ENCODE measurements around the gene ZNF385A.
A peak's percentile ranks its signal among the peaks of the same experiment; 100 is the strongest.

The ZNF385A gene

GRCh38 chr12:54324617-54325441 is 59.7 kb downstream of the ZNF385A start, which contains the start of gene COPZ1:
Gene COPZ1, plus strand, starts transcription at chr12:54325131. Its CDS starts 33 bp downstream, at chr12:54325164.
- ATAC-seq (replicated peaks) = peak; percentile 95
- Mint-ChIP-seq H3K9me3 (no peaks in the 10 kb centered on the region), H3K27me3 (no peaks in the 10 kb centered on the region), H3K27ac (peak within 1 kb of the TSS; percentile 98), H3K36me3 (ENCODE audit: insufficient read depth) (peaks cover 12% of the 10 kb centered on the region), H3K4me3 (peak within 1 kb of the TSS; percentile 95), H3K4me1 (ENCODE audit: low read depth in 2 of 2) (peaks cover 30 to 33% of the 10 kb centered on the region in 2 donors)
- DNase-seq = peak; percentile 88 to 91 (median 90)

GRCh38 chr12:54321363-54321762 is 63.2 kb downstream of the ZNF385A start:
- Mint-ChIP-seq H3K27ac (no peak overlapping the region), H3K4me3 (no peak overlapping the region), H3K4me1 (ENCODE audit: low read depth in 2 of 2) (peaks cover 14 to 16% of the 10 kb centered on the region in 2 donors), H3K27me3 (no peaks in the 10 kb centered on the region), H3K9me3 (no peaks in the 10 kb centered on the region), H3K36me3 (ENCODE audit: insufficient read depth) (peaks cover 8% of the 10 kb centered on the region)
- DNase-seq (no peak), ATAC-seq (replicated peaks) (no peak)

Measured in effector memory CD8-positive, alpha-beta T cell (primary cell).